ENCODE results near the gene SYT11. TPM values are rescaled to one million over a fixed set of nuclear protein-coding genes. Genes with fewer than 3 reads are reported as not detected.

SYT11 gene, protein sequence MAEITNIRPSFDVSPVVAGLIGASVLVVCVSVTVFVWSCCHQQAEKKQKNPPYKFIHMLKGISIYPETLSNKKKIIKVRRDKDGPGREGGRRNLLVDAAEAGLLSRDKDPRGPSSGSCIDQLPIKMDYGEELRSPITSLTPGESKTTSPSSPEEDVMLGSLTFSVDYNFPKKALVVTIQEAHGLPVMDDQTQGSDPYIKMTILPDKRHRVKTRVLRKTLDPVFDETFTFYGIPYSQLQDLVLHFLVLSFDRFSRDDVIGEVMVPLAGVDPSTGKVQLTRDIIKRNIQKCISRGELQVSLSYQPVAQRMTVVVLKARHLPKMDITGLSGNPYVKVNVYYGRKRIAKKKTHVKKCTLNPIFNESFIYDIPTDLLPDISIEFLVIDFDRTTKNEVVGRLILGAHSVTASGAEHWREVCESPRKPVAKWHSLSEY
- 9.3 and 9.4 TPM in 2 replicates for total RNA-seq (2013; cell fraction: nucleolus; rRNA removed)
- total RNA-seq (2014; rRNA removed) (15.6 and 17.5 TPM in 2 replicates), total RNA-seq (2014; rRNA removed; fragmentation: Illumina TruSeq; extraction: Trizol) (14.1 and 14.3 TPM in 2 replicates), total RNA-seq (2021) (14.1 and 14.3 TPM in 2 replicates), polyA plus RNA-seq (2011; rRNA removed) (21.2 and 21.5 TPM in 2 replicates), polyA plus RNA-seq (2014; fragmentation: Illumina TruSeq; extraction: Trizol) (16.2 and 17.4 TPM in 2 replicates), polyA plus RNA-seq (2014; fragmentation: Nextera tagmentation; extraction: Ambion mirVana) (1 to 10 TPM; 7.7 to 7.8 TPM), polyA plus RNA-seq (2014; rRNA removed) (11.0 and 11.3 TPM in 2 replicates), polyA plus RNA-seq (2016; fragmentation: Nextera tagmentation; extraction: Ambion mirVana) (10 to 100 TPM; 12.1 to 13.0 TPM), polyA minus RNA-seq (2011; rRNA and poly(A)+ RNA removed) (30.2 and 31.3 TPM in 2 replicates), Bru-seq, nascent RNA (percentile 63 among the genes with signal in this experiment), BruChase-seq, experiment 1, labeled RNA remaining after a 6-hour chase (percentile 78 among the genes with signal in this experiment), BruChase-seq, experiment 2, labeled RNA remaining after a 2-hour chase (percentile 77 among the genes with signal in this experiment)
- polyA plus RNA-seq (2011; ENCODE audit: low read depth), result 10.9 TPM
- polyA plus RNA-seq (2011; cell fraction: cytosol; rRNA removed), result 15.6 and 16.0 TPM in 2 replicates
- polyA plus RNA-seq (2011; cell fraction: nucleus; rRNA removed), result 6.5 and 7.9 TPM in 2 replicates
- polyA plus RNA-seq (2012), result 11.8 and 15.2 TPM in 2 replicates
- polyA minus RNA-seq (2011; cell fraction: cytosol; rRNA and poly(A)+ RNA removed), result 9.4 and 10.4 TPM in 2 replicates
- polyA minus RNA-seq (2011; cell fraction: nucleus; rRNA and poly(A)+ RNA removed), result 4.2 and 7.4 TPM in 2 replicates
- long read RNA-seq, experiment 1, full-length matches to known transcripts, result 4 of 12 reads
- long read RNA-seq, experiment 1, partial matches to known transcripts, result 6 of 12 reads
- long read RNA-seq, experiment 1, other reads (novel, unspliced or antisense), result 2 of 12 reads
- long read RNA-seq, experiment 2, full-length matches to known transcripts, result 11 of 18 reads
- long read RNA-seq, experiment 2, partial matches to known transcripts, result 4 of 18 reads
- long read RNA-seq, experiment 2, other reads (novel, unspliced or antisense), result 3 of 18 reads

DNA sequence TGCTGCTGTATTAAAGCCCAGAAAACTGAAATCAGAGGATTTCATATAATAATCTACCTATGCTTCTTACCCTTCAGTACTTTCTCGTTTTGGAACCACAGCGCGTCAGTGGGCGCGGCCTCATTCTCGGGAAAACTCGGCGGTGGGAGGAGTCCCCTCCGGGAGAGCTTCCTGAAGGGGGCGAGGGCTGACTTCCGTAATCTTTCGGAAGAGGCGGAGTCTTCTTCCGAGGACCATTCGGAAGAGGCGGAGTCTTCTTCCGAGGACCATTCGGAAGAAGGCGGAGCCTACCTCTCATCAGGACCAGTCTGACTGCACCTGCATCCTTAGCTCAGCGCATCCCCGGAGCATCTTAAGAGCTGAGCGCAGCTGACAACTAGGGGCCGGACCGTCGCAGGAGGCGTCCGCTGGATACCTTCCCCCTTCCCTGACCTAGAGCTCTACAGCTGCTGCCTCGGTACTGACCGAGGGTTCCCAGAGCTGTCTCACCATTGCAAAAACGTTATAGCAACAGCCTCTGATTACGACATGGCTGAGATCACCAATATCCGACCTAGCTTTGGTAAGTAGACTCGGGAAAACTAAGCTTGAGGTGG lies at the start of gene SYT11:
TSS of gene SYT11 (plus strand) at position 334 of the 596 bp plus-strand sequence. CDS start at position 529, 195 bp downstream.
- POLR2A ChIA-PET, result interaction anchor here (0.5 to 4.3 kb wide), 19 partner anchors 9 to 1866 kb away, joined by 3 to 22 read pairs (median 6); partner anchors contain the start of genes ARHGEF2, KHDC4 and RIT1
- RAD21 ChIA-PET (ENCODE audit: unreplicated experiment), result interaction anchor here (0.5 to 2.3 kb wide), 15 partner anchors 10 to 130 kb away, joined by 3 to 17 read pairs (median 4); partner anchors contain the start of genes ARHGEF2 and KHDC4
- Histone ChIP-seq H3K36me3 (ENCODE audit: control insufficient read depth in 2 of 2, insufficient read depth in 2 of 2, low read length in 1 of 2) (no peaks in the 10 kb centered on the region), H3K27me3 (replicated peaks in 1 of 2; ENCODE audit: control insufficient read depth in 2 of 2, insufficient read depth in 2 of 2, low read length in 1 of 2) (no peaks in the 10 kb centered on the region), H3K4me1 (ENCODE audit: control insufficient read depth, insufficient read depth, low read length) (peaks cover 15% of the 10 kb centered on the region), H3K9me3 (replicated peaks; ENCODE audit: control insufficient read depth, insufficient read depth, low read length) (no peaks in the 10 kb centered on the region), H3K79me2 (ENCODE audit: control insufficient read depth, insufficient read depth, low read length) (peaks cover 22% of the 10 kb centered on the region), H3K4me3 (peak within 1 kb of the TSS; percentile 83), H3K4me2 (ENCODE audit: control insufficient read depth, insufficient read depth) (peak within 1 kb of the TSS; percentile 90), H3K9ac (ENCODE audit: control insufficient read depth, insufficient read depth, low read length) (peak within 1 kb of the TSS; percentile 63), H2AFZ (ENCODE audit: control insufficient read depth, low read depth, low read length) (peak within 1 kb of the TSS; percentile 90), H4K20me1 (ENCODE audit: control insufficient read depth, insufficient read depth) (no peaks in the 10 kb centered on the region), H3K27ac (ENCODE audit: control insufficient read depth, insufficient read depth) (peak within 1 kb of the TSS; percentile 70)
- in situ Hi-C loops (cut with MboI) (no loop called here), intact Hi-C loops (cut with micrococcal nuclease; ENCODE audit: unreplicated experiment) (loop anchor here (2.0 to 10.0 kb wide), 3 partner anchors 51 to 195 kb away; partner anchors contain the start of genes LAMTOR2, RIT1 and UBQLN4)
- SMC1A ChIA-PET (ENCODE audit: uncharacterized antibody, unreplicated experiment), result interaction anchor here (0.7 to 6.6 kb wide), 19 partner anchors 9 to 207 kb away, joined by 3 to 29 read pairs (median 4); partner anchors contain the start of genes ARHGEF2, KHDC4 and SSR2
- DNase-seq (ENCODE audit: low read depth, low spot score) (peak; percentile 91), FAIRE-seq (peak; percentile 78), ATAC-seq (peak; percentile 80)
- no TSS peak for BruUV-seq (replicated peaks)
- CTCF ChIA-PET, result interaction anchor here (0.8 to 2.7 kb wide), 8 partner anchors 11 to 207 kb away, joined by 3 to 6 read pairs (median 4); partner anchors contain the start of gene KHDC4
- WGBS (ENCODE audit: insufficient coverage, insufficient replicate concordance, low lambda C conversion rate, missing lambda C conversion rate), result 1% methylated on average over 32 of the region's 33 CpGs
- TF ChIP-seq POLR2AphosphoS2 (IDR thresholded peaks at IDR 0.05; ENCODE audit: low read depth, low read length) (no peak), JUND (IDR thresholded peaks at IDR 0.05; ENCODE audit: low read depth, low read length) (no peak), SMAD5 (IDR thresholded peaks at IDR 0.05; ENCODE audit: low read depth) (no peak), IKZF1 (conservative IDR thresholded peaks at IDR 0.05) (0 out of 2 replicates have a peak, but pooled peaks have one; percentile 50), SPI1 (IDR thresholded peaks at IDR 0.05; ENCODE audit: borderline replicate concordance, insufficient read depth, low read depth, low read length) (peak; percentile 63; the same call in 1 of the 2 replicates), HDAC2 (IDR thresholded peaks at IDR 0.05) (0 out of 2 replicates have a peak, but pooled peaks have one; percentile 93), FOXM1 (IDR thresholded peaks at IDR 0.05; ENCODE audit: low read depth, low read length) (no peak), IRF4 (IDR thresholded peaks at IDR 0.05; ENCODE audit: low read depth, low read length) (no peak), CREB1 (IDR thresholded peaks at IDR 0.05; ENCODE audit: low read depth) (no peak), HCFC1 (IDR thresholded peaks at IDR 0.05; ENCODE audit: low read length) (no peak), YBX1 (IDR thresholded peaks at IDR 0.05) (0 out of 2 replicates have a peak, but pooled peaks have one; percentile 38), YY1 (IDR thresholded peaks at IDR 0.05; ENCODE audit: low read depth, low read length) (0 out of 2 replicates have a peak, but pooled peaks have one; percentile 20), WRNIP1 (IDR thresholded peaks at IDR 0.05; ENCODE audit: borderline replicate concordance, low read depth, low read length) (no peak)
- TF ChIP-seq, protein P1, sequence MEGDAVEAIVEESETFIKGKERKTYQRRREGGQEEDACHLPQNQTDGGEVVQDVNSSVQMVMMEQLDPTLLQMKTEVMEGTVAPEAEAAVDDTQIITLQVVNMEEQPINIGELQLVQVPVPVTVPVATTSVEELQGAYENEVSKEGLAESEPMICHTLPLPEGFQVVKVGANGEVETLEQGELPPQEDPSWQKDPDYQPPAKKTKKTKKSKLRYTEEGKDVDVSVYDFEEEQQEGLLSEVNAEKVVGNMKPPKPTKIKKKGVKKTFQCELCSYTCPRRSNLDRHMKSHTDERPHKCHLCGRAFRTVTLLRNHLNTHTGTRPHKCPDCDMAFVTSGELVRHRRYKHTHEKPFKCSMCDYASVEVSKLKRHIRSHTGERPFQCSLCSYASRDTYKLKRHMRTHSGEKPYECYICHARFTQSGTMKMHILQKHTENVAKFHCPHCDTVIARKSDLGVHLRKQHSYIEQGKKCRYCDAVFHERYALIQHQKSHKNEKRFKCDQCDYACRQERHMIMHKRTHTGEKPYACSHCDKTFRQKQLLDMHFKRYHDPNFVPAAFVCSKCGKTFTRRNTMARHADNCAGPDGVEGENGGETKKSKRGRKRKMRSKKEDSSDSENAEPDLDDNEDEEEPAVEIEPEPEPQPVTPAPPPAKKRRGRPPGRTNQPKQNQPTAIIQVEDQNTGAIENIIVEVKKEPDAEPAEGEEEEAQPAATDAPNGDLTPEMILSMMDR (IDR thresholded peaks at IDR 0.05 in 2 of 3, conservative IDR thresholded peaks at IDR 0.05 in 1 of 3; ENCODE audit: control insufficient read depth in 2 of 3, extremely low read depth in 1 of 3, insufficient read depth in 1 of 3, low read depth in 3 of 3, low read length in 3 of 3), result no peak

Measured in GM12878 (cell line).